ENCODE data around the gene VSIG2. TPM values are rescaled to one million over a fixed set of nuclear protein-coding genes. Genes with fewer than 3 reads are reported as not detected.

Gene VSIG2
- total RNA-seq, 3 donors from 2014 or later (not counting 1 experiment from before 2014, with no cell fraction given) = not detected

DNA sequence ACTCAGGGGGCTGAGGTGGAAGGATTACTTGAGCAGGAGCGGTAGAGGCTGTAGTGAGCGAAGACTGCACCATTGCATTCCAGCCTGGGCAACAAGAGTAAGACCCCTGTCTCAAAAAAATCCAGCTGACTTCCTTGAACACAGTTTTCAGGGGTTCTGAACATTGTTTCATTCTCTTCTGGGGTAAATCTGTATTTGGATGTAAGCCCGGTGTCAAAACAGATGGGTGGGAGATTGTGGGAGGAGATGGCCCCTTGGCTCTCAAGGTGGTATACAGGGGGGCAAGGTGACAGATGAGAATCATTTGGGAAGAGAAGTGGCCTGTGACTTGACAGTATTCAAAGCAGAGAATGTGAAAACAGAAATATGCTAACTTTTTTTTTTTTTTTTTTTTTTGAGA is 5.3 kb upstream of the VSIG2 start:
- Mint-ChIP-seq H3K9me3 (no peaks in the 10 kb centered on the region), H3K4me1 (peaks cover 14 to 25% of the 10 kb centered on the region in 2 donors), H3K36me3 (no peaks in the 10 kb centered on the region), H3K4me3 (no peak overlapping the region), H3K27me3 (ENCODE audit: low read depth in 2 of 2) (peaks cover 40 to 55% of the 10 kb centered on the region in 2 donors), H3K27ac (no peak overlapping the region)
- peaks cover 40% of the 10 kb centered on the region for H3K27me3 ChIP-seq (ENCODE audit: control insufficient read depth, insufficient read depth, low read length)
- no peaks in the 10 kb centered on the region for H3K36me3 ChIP-seq (ENCODE audit: control insufficient read depth, insufficient read depth, low read length)
- TF ChIP-seq, protein P1, sequence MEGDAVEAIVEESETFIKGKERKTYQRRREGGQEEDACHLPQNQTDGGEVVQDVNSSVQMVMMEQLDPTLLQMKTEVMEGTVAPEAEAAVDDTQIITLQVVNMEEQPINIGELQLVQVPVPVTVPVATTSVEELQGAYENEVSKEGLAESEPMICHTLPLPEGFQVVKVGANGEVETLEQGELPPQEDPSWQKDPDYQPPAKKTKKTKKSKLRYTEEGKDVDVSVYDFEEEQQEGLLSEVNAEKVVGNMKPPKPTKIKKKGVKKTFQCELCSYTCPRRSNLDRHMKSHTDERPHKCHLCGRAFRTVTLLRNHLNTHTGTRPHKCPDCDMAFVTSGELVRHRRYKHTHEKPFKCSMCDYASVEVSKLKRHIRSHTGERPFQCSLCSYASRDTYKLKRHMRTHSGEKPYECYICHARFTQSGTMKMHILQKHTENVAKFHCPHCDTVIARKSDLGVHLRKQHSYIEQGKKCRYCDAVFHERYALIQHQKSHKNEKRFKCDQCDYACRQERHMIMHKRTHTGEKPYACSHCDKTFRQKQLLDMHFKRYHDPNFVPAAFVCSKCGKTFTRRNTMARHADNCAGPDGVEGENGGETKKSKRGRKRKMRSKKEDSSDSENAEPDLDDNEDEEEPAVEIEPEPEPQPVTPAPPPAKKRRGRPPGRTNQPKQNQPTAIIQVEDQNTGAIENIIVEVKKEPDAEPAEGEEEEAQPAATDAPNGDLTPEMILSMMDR (IDR thresholded peaks at IDR 0.05) = no peak
- ATAC-seq (no peak), DNase-seq (no peak)
- no peak overlapping the region for H3K27ac ChIP-seq (ENCODE audit: low read length)
- 98% methylated on average over 3 of the region's 3 CpGs for WGBS (ENCODE audit: insufficient coverage)
- peaks cover 39% of the 10 kb centered on the region for H3K4me1 ChIP-seq (ENCODE audit: control insufficient read depth, insufficient read depth, low read length)
- no peak overlapping the region for H3K4me3 ChIP-seq (ENCODE audit: low read length)
- H3K9me3 ChIP-seq (ENCODE audit: control insufficient read depth, insufficient read depth, low read length) = no peaks in the 10 kb centered on the region
- intact Hi-C loops (cut with micrococcal nuclease) = no loop called here

- no peaks in the 10 kb centered on the region for H3K36me3 ChIP-seq (ENCODE audit: control insufficient read depth, insufficient read depth, low read length)
- DNase-seq (no peak), ATAC-seq (no peak)
- H3K4me1 ChIP-seq (ENCODE audit: control insufficient read depth, insufficient read depth, low read length) = peaks cover 36% of the 10 kb centered on the region
- H3K4me1 Mint-ChIP-seq = peaks cover 14 to 25% of the 10 kb centered on the region in 2 donors
- H3K9me3 ChIP-seq (ENCODE audit: control insufficient read depth, insufficient read depth, low read length) = no peaks in the 10 kb centered on the region
- 91% methylated on average over 6 of the region's 6 CpGs for WGBS (ENCODE audit: insufficient coverage)
- peaks cover 40 to 54% of the 10 kb centered on the region in 2 donors for H3K27me3 Mint-ChIP-seq (ENCODE audit: low read depth in 2 of 2)
- TF ChIP-seq, protein P1 (IDR thresholded peaks at IDR 0.05) = no peak
- H3K9me3 Mint-ChIP-seq = no peaks in the 10 kb centered on the region
- no peak overlapping the region for H3K27ac ChIP-seq (ENCODE audit: low read length)
- no peaks in the 10 kb centered on the region for H3K36me3 Mint-ChIP-seq
- H3K27me3 ChIP-seq (ENCODE audit: control insufficient read depth, insufficient read depth, low read length) = peaks cover 38% of the 10 kb centered on the region
- H3K4me3 Mint-ChIP-seq = no peak overlapping the region
- H3K4me3 ChIP-seq (ENCODE audit: low read length) = no peak overlapping the region
- intact Hi-C loops (cut with micrococcal nuclease) = no loop called here
- H3K27ac Mint-ChIP-seq = no peak overlapping the region
Measured at GRCh38 chr11:124756753-124757227, 4.7 kb upstream of the VSIG2 start.

DNA sequence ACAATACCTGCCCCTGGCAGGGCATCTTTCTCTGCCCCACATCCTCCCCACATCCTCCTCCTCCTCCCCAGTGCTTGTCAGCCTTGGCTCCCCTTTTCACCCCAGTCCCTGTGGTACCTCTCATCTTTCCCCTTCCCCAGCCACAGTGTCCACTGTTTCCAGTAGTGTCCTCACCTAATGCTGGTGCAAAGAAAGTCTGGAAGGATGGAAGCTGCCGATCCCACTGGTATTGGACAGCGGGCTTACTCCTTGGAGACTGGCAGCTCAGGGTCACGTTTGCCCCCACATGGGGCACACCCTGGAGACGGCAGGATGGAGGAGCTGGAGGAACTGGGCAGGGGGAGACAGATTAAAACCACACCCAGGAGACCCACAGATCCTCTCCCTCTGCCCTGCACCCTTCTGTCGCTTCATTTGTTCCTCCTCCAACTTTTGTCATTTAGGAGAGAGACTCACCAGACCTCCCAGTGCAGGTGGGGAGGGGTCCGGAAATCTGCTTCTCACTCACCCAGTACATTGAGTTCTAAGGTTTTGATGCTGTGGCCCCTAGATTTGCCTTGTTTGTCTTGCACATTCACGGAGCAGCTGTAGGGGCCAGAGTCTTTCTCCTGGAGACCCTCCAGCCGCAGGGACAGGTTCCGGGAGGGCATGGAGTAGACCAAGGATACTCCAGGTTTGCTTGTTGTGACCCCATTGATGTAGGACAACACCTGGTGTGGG is 4.1 kb upstream of the VSIG2 start:
- Mint-ChIP-seq H3K27me3 (ENCODE audit: low read depth in 2 of 2) (peaks cover 39 to 48% of the 10 kb centered on the region in 2 donors), H3K9me3 (no peaks in the 10 kb centered on the region), H3K4me3 (no peak overlapping the region), H3K27ac (no peak overlapping the region), H3K4me1 (peaks cover 14 to 25% of the 10 kb centered on the region in 2 donors), H3K36me3 (no peaks in the 10 kb centered on the region)
- no peaks in the 10 kb centered on the region for H3K9me3 ChIP-seq (ENCODE audit: control insufficient read depth, insufficient read depth, low read length)
- no peaks in the 10 kb centered on the region for H3K36me3 ChIP-seq (ENCODE audit: control insufficient read depth, insufficient read depth, low read length)
- H3K4me3 ChIP-seq (ENCODE audit: low read length) = no peak overlapping the region
- TF ChIP-seq, protein P1 (IDR thresholded peaks at IDR 0.05) = no peak
- DNase-seq (no peak), ATAC-seq (no peak)
- intact Hi-C loops (cut with micrococcal nuclease) = no loop called here
- H3K27ac ChIP-seq (ENCODE audit: low read length) = no peak overlapping the region
- H3K4me1 ChIP-seq (ENCODE audit: control insufficient read depth, insufficient read depth, low read length) = peaks cover 36% of the 10 kb centered on the region
- peaks cover 32% of the 10 kb centered on the region for H3K27me3 ChIP-seq (ENCODE audit: control insufficient read depth, insufficient read depth, low read length)
- WGBS (ENCODE audit: insufficient coverage) = 87% methylated on average over 9 of the region's 9 CpGs

Data from natural killer cell (primary cell).